ENCODE data around the gene ATP1A1.

GRCh38 chr1:116408803-116409720, 36.0 kb downstream of the ATP1A1 start:
- no peak for TF ChIP-seq CTCF (conservative IDR thresholded peaks at IDR 0.05; ENCODE audit: low read depth, low read length)
- TF ChIP-seq EZH2phosphoT487 (IDR thresholded peaks at IDR 0.05; ENCODE audit: borderline replicate concordance, low read length): no peak

Measured in PC-3 (cell line).